GM12873 (cell line): ENCODE data around the gene HACD1.

Source experiments
- CTCF ChIP-seq: IDR thresholded peaks from 2 replicates; pipeline ENCODE4 v1.5.1; 2012; ENCODE audit warnings: low read depth, mild to moderate bottlenecking, moderate library complexity, low read length, control low read depth; ENCODE audit not compliant: insufficient read depth; ENCODE audit errors: missing control alignments

HACD1 gene

DNA sequence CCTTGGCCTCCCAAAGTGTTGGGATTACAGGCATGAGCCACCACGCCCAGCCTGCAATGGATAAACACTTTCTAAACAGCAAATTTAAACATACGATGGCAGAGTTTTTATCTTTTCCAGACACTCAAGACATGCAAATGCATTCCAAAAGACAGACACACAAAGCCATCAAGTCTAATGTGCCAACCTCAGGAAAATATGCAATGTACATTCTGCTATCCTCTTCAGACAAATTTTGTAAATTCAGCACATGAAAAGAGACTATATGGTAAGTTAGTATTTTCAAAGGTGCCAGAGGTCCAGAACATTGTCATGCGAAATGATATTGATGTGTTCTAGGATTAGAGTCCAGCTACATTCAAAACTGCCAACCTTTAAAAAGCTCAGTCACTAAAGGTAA lies 19.8 kb downstream of the HACD1 start:
- no peak for TF ChIP-seq CTCF

DNA sequence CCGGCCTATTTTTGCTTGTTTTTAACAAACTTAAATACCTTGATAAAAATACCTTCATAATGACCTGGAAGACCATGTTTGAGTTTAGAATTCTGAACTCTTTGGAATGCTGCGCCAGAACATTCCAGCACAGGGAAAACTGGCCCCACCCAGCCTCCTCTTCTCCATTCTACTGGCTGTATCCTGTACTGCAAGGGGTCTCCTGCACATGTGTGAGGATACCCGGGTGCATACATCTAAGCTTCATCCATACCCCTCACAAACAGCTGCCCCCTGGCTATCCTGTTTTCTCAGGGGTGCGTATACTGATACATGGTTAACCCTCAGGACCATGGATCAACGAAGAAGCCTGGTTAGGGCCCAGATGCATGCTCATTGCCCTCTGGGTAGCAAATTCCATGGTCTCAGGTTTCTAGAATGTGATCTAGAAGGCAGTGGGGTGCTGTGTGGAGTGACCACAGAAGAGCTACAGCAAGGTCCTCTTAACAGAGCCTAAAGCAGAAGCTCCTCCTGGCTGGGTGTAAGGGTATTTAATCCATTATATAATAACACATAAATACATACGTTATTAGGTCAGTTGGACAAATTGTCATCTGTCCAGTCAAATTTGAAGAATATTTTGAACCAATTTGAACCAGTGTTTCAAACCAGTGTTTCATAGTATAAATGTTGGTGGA lies 26.1 kb downstream of the HACD1 start:
- no peak for TF ChIP-seq CTCF

GRCh38 chr10:17588420-17588819 lies 28.8 kb downstream of the HACD1 start:
- no peak for TF ChIP-seq CTCF

DNA sequence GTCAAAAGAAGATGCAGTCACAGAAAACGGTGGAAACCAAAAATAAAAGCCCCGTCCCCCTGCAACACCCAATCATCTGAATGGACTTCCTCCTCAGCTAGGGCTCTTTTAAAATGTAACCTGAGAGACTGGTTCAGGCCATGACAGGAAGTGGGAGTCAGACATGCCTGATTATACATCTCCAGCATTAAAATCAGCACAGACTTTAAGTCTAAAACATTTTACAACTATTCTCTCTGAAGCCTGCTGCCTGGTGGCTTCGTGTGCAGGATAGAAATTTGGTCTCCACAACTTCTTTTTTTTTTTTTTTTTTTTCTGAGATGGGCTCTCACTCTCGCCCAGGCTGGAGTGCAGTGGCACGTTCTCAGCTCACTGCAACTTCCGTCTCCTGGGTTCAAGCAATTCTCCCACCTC lies 30.3 kb downstream of the HACD1 start:
- no peak for TF ChIP-seq CTCF

DNA sequence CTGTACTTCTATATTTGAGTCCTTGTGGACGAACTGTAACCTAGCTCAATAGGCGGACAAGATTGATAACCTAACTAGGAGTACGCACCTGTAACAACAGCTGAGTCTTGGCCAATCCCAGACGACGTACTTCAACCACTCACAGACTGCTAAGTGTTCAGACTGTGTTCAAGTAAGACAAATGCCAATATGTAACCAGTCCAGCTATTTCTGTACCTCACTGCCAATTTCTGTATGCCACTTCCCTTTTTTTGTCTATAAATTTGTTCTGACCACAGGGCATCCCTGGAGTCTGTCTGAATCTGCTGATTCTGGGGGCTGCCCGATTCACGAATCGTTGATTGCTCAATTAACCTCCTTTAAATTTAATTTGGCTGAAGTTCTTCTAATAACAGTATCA lies 32.2 kb downstream of the HACD1 start:
- no peak for TF ChIP-seq CTCF

DNA sequence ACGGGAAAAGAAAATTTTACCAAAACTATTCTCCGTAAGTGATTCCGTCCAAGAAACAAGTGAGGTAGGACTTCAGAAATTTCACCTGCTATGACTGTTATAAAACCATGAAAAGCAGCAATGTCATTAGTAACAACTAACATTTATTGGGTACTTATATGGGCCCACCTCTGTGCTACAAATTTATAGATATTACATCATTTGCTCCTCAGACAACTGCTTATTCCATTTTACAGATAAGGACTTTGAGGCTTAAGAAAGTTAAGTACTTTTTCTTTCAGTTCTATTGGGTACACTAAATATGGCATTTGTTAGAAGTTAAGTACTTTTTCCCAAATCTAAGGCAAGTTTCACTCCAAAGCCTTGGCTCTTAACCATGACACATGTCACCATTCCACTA lies 36.3 kb downstream of the HACD1 start:
- no peak for TF ChIP-seq CTCF

DNA sequence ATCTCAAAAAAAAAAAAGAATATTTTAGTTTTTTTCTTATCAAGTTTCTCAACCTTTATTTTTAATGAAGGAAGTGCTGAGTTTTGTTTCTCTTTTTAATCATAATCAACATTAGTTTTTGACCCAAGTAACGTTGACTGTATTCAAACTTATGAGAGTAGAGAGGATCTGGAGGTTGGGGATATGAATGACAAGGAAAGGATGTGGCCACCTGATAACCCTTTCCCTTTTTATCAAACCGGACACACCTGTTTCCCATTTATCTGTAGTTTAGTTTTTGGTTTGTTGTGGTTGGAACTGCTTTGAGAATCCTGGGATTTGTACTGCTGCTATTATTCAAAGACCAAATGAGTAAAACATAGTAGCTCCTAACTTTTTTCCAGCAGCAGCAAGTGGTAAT lies 38.6 kb downstream of the HACD1 start:
- no peak for TF ChIP-seq CTCF
